ENCODE measurements around the gene LMX1A.

LMX1A gene

GRCh38 chr1:165284454-165284853 is 72.1 kb downstream of the LMX1A start:
- Histone ChIP-seq H2AFZ (ENCODE audit: low read length) (no peak overlapping the region), H3K4me3 (ENCODE audit: low read length) (no peak overlapping the region), H3K36me3 (replicated peaks; ENCODE audit: insufficient read depth, low read length) (no peaks in the 10 kb centered on the region), H3K4me2 (ENCODE audit: low read depth, low read length) (no peak overlapping the region), H3K9me3 (replicated peaks; ENCODE audit: insufficient read depth, low read length) (no peaks in the 10 kb centered on the region), H3K27me3 (replicated peaks; ENCODE audit: insufficient read depth, low read length) (no peaks in the 10 kb centered on the region), H3F3A (ENCODE audit: insufficient read depth, low read length) (no peaks in the 10 kb centered on the region), H3K27ac (ENCODE audit: low read length) (no peak overlapping the region), H3K9me2 (replicated peaks; ENCODE audit: insufficient read depth, low read length) (no peaks in the 10 kb centered on the region), H4K20me1 (ENCODE audit: insufficient read depth, low read length) (no peaks in the 10 kb centered on the region), H3K79me2 (ENCODE audit: low read length) (no peaks in the 10 kb centered on the region), H3K4me1 (ENCODE audit: low read length) (no peaks in the 10 kb centered on the region), H3K9ac (ENCODE audit: low read length) (no peak overlapping the region)
- TF ChIP-seq EZH2 (optimal IDR thresholded peaks at IDR 0.05; ENCODE audit: low read depth, low read length) (no peak), EZH2phosphoT487 (IDR thresholded peaks at IDR 0.05; ENCODE audit: low read length) (no peak)
- DNase-seq, result no peak

- H3K36me3 ChIP-seq (replicated peaks; ENCODE audit: insufficient read depth, low read length), result no peaks in the 10 kb centered on the region
- H3K9ac ChIP-seq (ENCODE audit: low read length), result no peak overlapping the region
- DNase-seq, result no peak
- no peak overlapping the region for H3K4me3 ChIP-seq (ENCODE audit: low read length)
- no peaks in the 10 kb centered on the region for H3K9me3 ChIP-seq (replicated peaks; ENCODE audit: insufficient read depth, low read length)
- no peaks in the 10 kb centered on the region for H3K79me2 ChIP-seq (ENCODE audit: low read length)
- no peaks in the 10 kb centered on the region for H4K20me1 ChIP-seq (ENCODE audit: insufficient read depth, low read length)
- H3K4me1 ChIP-seq (ENCODE audit: low read length), result no peaks in the 10 kb centered on the region
- H3F3A ChIP-seq (ENCODE audit: insufficient read depth, low read length), result no peaks in the 10 kb centered on the region
- TF ChIP-seq EZH2phosphoT487 (IDR thresholded peaks at IDR 0.05; ENCODE audit: low read length) (no peak), CTCF (IDR thresholded peaks at IDR 0.05; ENCODE audit: low read length) (no peak), EZH2 (optimal IDR thresholded peaks at IDR 0.05; ENCODE audit: low read depth, low read length) (no peak)
- no peaks in the 10 kb centered on the region for H3K27me3 ChIP-seq (replicated peaks; ENCODE audit: insufficient read depth, low read length)
- no peaks in the 10 kb centered on the region for H3K9me2 ChIP-seq (replicated peaks; ENCODE audit: insufficient read depth, low read length)
- H3K4me2 ChIP-seq (ENCODE audit: low read depth, low read length), result no peak overlapping the region
- no peak overlapping the region for H3K27ac ChIP-seq (ENCODE audit: low read length)
- H2AFZ ChIP-seq (ENCODE audit: low read length), result no peak overlapping the region
Measured at GRCh38 chr1:165281207-165281901, 75.2 kb downstream of the LMX1A start.

DNA sequence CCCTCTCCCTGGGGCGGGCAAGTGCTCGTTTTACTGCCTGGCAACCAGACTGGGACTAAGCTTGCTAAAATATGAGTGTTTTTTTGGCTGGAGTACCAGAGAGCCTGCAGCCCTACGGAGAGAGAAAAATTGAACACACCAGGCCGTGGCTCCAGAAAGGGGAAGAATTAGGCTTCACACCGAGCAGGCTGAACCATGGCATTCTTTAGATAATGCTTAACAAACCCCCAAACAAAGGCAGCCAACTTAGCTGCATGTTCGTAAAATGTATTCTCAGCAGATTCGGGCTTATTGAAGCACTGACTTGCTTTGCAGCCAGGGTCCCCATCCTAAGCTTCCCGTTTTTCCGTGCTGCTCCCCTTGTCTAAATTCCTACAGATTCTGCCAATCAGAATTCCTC is 76.6 kb downstream of the LMX1A start:
- H3K36me3 ChIP-seq (replicated peaks; ENCODE audit: insufficient read depth, low read length), result no peaks in the 10 kb centered on the region
- H3K9me2 ChIP-seq (replicated peaks; ENCODE audit: insufficient read depth, low read length), result no peaks in the 10 kb centered on the region
- no peak for TF ChIP-seq CTCF (IDR thresholded peaks at IDR 0.05; ENCODE audit: low read length)
- TF ChIP-seq EZH2phosphoT487 (IDR thresholded peaks at IDR 0.05; ENCODE audit: low read length), result no peak
- no peak for TF ChIP-seq EZH2 (optimal IDR thresholded peaks at IDR 0.05; ENCODE audit: low read depth, low read length)
- no peaks in the 10 kb centered on the region for H3K9me3 ChIP-seq (replicated peaks; ENCODE audit: insufficient read depth, low read length)
- no peak for DNase-seq
- H3K27me3 ChIP-seq (replicated peaks; ENCODE audit: insufficient read depth, low read length), result no peaks in the 10 kb centered on the region
- H3F3A ChIP-seq (ENCODE audit: insufficient read depth, low read length), result no peaks in the 10 kb centered on the region
- H3K4me1 ChIP-seq (ENCODE audit: low read length), result no peaks in the 10 kb centered on the region
- no peaks in the 10 kb centered on the region for H4K20me1 ChIP-seq (ENCODE audit: insufficient read depth, low read length)
- H3K9ac ChIP-seq (ENCODE audit: low read length), result no peak overlapping the region
- no peak overlapping the region for H2AFZ ChIP-seq (ENCODE audit: low read length)
- H3K4me2 ChIP-seq (ENCODE audit: low read depth, low read length), result no peak overlapping the region
- no peak overlapping the region for H3K4me3 ChIP-seq (ENCODE audit: low read length)
- H3K27ac ChIP-seq (ENCODE audit: low read length), result no peak overlapping the region
- no peaks in the 10 kb centered on the region for H3K79me2 ChIP-seq (ENCODE audit: low read length)

GRCh38 chr1:165276314-165276713 is 80.2 kb downstream of the LMX1A start:
- H4K20me1 ChIP-seq (ENCODE audit: insufficient read depth, low read length), result no peaks in the 10 kb centered on the region

More at GRCh38 chr1:165276314-165276713, 80.2 kb downstream of the LMX1A start:
- H3K9ac ChIP-seq (ENCODE audit: low read length), result no peak overlapping the region
- H3K79me2 ChIP-seq (ENCODE audit: low read length), result no peaks in the 10 kb centered on the region
- H3K9me3 ChIP-seq (replicated peaks; ENCODE audit: insufficient read depth, low read length), result no peaks in the 10 kb centered on the region
- no peaks in the 10 kb centered on the region for H3K27me3 ChIP-seq (replicated peaks; ENCODE audit: insufficient read depth, low read length)
- no peak overlapping the region for H3K4me2 ChIP-seq (ENCODE audit: low read depth, low read length)
- no peaks in the 10 kb centered on the region for H3F3A ChIP-seq (ENCODE audit: insufficient read depth, low read length)
- no peak overlapping the region for H2AFZ ChIP-seq (ENCODE audit: low read length)
- no peaks in the 10 kb centered on the region for H3K36me3 ChIP-seq (replicated peaks; ENCODE audit: insufficient read depth, low read length)
- H3K4me1 ChIP-seq (ENCODE audit: low read length), result no peaks in the 10 kb centered on the region
- no peaks in the 10 kb centered on the region for H3K9me2 ChIP-seq (replicated peaks; ENCODE audit: insufficient read depth, low read length)
- no peak for DNase-seq
- TF ChIP-seq EZH2phosphoT487 (IDR thresholded peaks at IDR 0.05; ENCODE audit: low read length) (no peak), EZH2 (optimal IDR thresholded peaks at IDR 0.05; ENCODE audit: low read depth, low read length) (no peak), CTCF (IDR thresholded peaks at IDR 0.05; ENCODE audit: low read length) (no peak)
- H3K27ac ChIP-seq (ENCODE audit: low read length), result no peak overlapping the region
- H3K4me3 ChIP-seq (ENCODE audit: low read length), result no peak overlapping the region
